K562 (cell line): ENCODE measurements around the gene TXNIP. TPM values are rescaled to one million over a fixed set of nuclear protein-coding genes. Genes with fewer than 3 reads are reported as not detected.
A peak's percentile ranks its signal among the peaks of the same experiment; 100 is the strongest.

ENCODE experiments used
- ADNP ChIP-seq: fragments of 200-800 bp; sonication (Bioruptor generic); IDR thresholded peaks from 2 replicates; pipeline ENCODE4 v1.6.1; 2016; ENCODE audit warnings: missing genetic modification characterization, missing compliant biosample characterization
- ARNT ChIP-seq, 2 experiments: fragments of 450-650 bp; IDR thresholded peaks; 2 replicates each; pipeline ENCODE4 v1.6.1; 2016; ENCODE audit warnings: mild to moderate bottlenecking in 1 of 2
- ATF2 ChIP-seq: sonication (generic); formaldehyde crosslinking; IDR thresholded peaks from 2 replicates; pipeline ENCODE4 v1.8.1; 2022; ENCODE audit warnings: missing genetic modification reagents
- ATF6 ChIP-seq: sonication (generic); formaldehyde crosslinking; IDR thresholded peaks from 2 replicates; pipeline ENCODE4 v1.4.0; 2020; ENCODE audit warnings: mild to moderate bottlenecking, missing genetic modification reagents
- CXXC5 ChIP-seq: fragments of 250-450 bp; sonication (Bioruptor Pico); IDR thresholded peaks from 2 replicates; pipeline ENCODE4 v1.8.0; 2022; ENCODE audit warnings: inconsistent platforms, mild to moderate bottlenecking, moderate library complexity
- EP400 ChIP-seq: fragments of 450-650 bp; IDR thresholded peaks from 2 replicates; pipeline ENCODE4 v1.6.1; 2017; ENCODE audit warnings: antibody characterized with exemption, mild to moderate bottlenecking, moderate library complexity
- IRF9 ChIP-seq: fragments of 450-650 bp; IDR thresholded peaks from 2 replicates; pipeline ENCODE4 v1.6.1; 2016; ENCODE audit warnings: missing biosample characterization, missing genetic modification characterization
- MTF1 ChIP-seq: fragments of 250-450 bp; sonication (Bioruptor Pico); IDR thresholded peaks from 2 replicates; pipeline ENCODE4 v1.9.0; 2021; ENCODE audit warnings: moderate library complexity, mild to moderate bottlenecking, inconsistent platforms, borderline replicate concordance
- NFIC ChIP-seq: fragments of 450-650 bp; IDR thresholded peaks from 2 replicates; pipeline ENCODE4 v1.6.1; 2017; ENCODE audit warnings: mild to moderate bottlenecking, inconsistent platforms
- PCBP2 ChIP-seq: fragments of 200-400 bp; formaldehyde crosslinking; IDR thresholded peaks from 2 replicates; pipeline ENCODE4 v1.6.1; 2018; ENCODE audit warnings: low read length, low read depth, mild to moderate bottlenecking, moderate library complexity; ENCODE audit not compliant: poor library complexity, severe bottlenecking
- RBM22 ChIP-seq: fragments of 200-400 bp; formaldehyde crosslinking; IDR thresholded peaks from 2 replicates; pipeline ENCODE4 v1.6.1; 2018; ENCODE audit warnings: low read length, low read depth; ENCODE audit not compliant: poor library complexity, severe bottlenecking
- SREBF2 ChIP-seq: sonication (generic); formaldehyde crosslinking; IDR thresholded peaks from 2 replicates; pipeline ENCODE4 v1.4.0; 2020; ENCODE audit warnings: mild to moderate bottlenecking, missing genetic modification reagents
- TAF1 ChIP-seq: IDR thresholded peaks from 2 replicates; pipeline ENCODE4 v1.6.1; 2011; ENCODE audit warnings: mild to moderate bottlenecking, low read length, moderate library complexity; ENCODE audit not compliant: insufficient read depth, control insufficient read depth, severe bottlenecking; ENCODE audit errors: extremely low read depth
- ZBTB11 ChIP-seq, 3 experiments: fragments of 200-800 bp in 1 of 3; fragments of 250-450 bp in 1 of 3; fragments of 450-650 bp in 1 of 3; sonication (Bioruptor Pico) in 1 of 3; sonication (Bioruptor generic) in 1 of 3; formaldehyde crosslinking in 1 of 3; IDR thresholded peaks; 2 replicates each; pipeline versions ENCODE4 v1.6.1 to v1.8.0; 2016 to 2022; ENCODE audit warnings: mild to moderate bottlenecking in 2 of 3, missing genetic modification characterization in 2 of 3, missing compliant biosample characterization in 1 of 3, moderate library complexity in 1 of 3
- ZBTB34 ChIP-seq: fragments of 250-450 bp; sonication (Bioruptor Pico); IDR thresholded peaks from 2 replicates; pipeline ENCODE4 v1.8.0; 2021; ENCODE audit warnings: mild to moderate bottlenecking, moderate library complexity
- ZC3H8 ChIP-seq: fragments of 450-650 bp; IDR thresholded peaks from 2 replicates; pipeline ENCODE4 v1.6.1; 2017
- ZNF23 ChIP-seq: fragments of 250-450 bp; sonication (Bioruptor Pico); IDR thresholded peaks from 2 replicates; pipeline ENCODE4 v1.4.0; 2020; ENCODE audit warnings: mild to moderate bottlenecking
- polyA plus RNA-seq, 8 experiments: library from polyadenylated mRNA; depleted of rRNA in 4 of 8; stranded (reverse) in 5 of 8; unstranded in 3 of 8; fragments of >200 nt; fragmentation: Nextera tagmentation in 2 of 8; fragmentation: Illumina TruSeq in 1 of 8; extraction: Ambion mirVana in 2 of 8; extraction: Trizol in 1 of 8; gene quantifications; 2 replicates each; pipeline versions ENCODE4 v1.2.1 to v1.2.3, GENCODE V29; 2011 to 2014; ENCODE audit warnings: inconsistent platforms in 1 of 8, missing spikeins in 1 of 8
- total RNA-seq, 7 experiments: library from RNA; depleted of rRNA in 6 of 7; stranded (reverse); fragments of >200 nt in 6 of 7; fragmentation: Illumina TruSeq in 2 of 7; extraction: Trizol in 2 of 7; gene quantifications; 2 replicates each; pipeline versions ENCODE4 v1.2.1 to v1.2.3, GENCODE V29; 2011 to 2021; ENCODE audit warnings: low replicate concordance in 1 of 7

Gene TXNIP
- total and polyA plus RNA-seq, 9 of the 15 experiments (the other 6 are each of a cell fraction or from before 2014, with no cell fraction given) = 120 to 499 (median 257) TPM

GRCh38 chr1:146036965-146037646, 40.7 kb upstream of the TXNIP start (continued):
- TF ChIP-seq ZBTB11 (CRISPR knock-in tag; IDR thresholded peaks at IDR 0.05) (0 out of 6 replicates have a peak, but pooled peaks of 1 of the 3 experiments have one; percentile 22), EP400 (peak; percentile 54; the same call in 1 of the 2 replicates), NFIC (peak; percentile 84), MTF1 (CRISPR knock-in tag) (no peak), ZBTB34 (CRISPR knock-in tag) (no peak), ATF2 (CRISPR knock-in tag) (no peak), ARNT (IDR thresholded peaks at IDR 0.05) (peak; percentile 58 to 83; a peak in 2 of 4 replicates), IRF9 (no peak), ATF6 (CRISPR knock-in tag) (0 out of 2 replicates have a peak, but pooled peaks have one; percentile 15), ZNF23 (CRISPR knock-in tag) (no peak), RBM22 (peak; percentile 44), TAF1 (peak; percentile 39), CXXC5 (peak; percentile 66), PCBP2 (no peak), SREBF2 (CRISPR knock-in tag) (no peak), ADNP (tag) (no peak), ZC3H8 (no peak)
